ENCODE results near the gene ZNF582. TPM values are rescaled to one million over a fixed set of nuclear protein-coding genes. Genes with fewer than 3 reads are reported as not detected.

The ZNF582 gene
- 1 to 10 TPM; 2.9 to 5.4 (median 4.3) TPM for total RNA-seq

DNA sequence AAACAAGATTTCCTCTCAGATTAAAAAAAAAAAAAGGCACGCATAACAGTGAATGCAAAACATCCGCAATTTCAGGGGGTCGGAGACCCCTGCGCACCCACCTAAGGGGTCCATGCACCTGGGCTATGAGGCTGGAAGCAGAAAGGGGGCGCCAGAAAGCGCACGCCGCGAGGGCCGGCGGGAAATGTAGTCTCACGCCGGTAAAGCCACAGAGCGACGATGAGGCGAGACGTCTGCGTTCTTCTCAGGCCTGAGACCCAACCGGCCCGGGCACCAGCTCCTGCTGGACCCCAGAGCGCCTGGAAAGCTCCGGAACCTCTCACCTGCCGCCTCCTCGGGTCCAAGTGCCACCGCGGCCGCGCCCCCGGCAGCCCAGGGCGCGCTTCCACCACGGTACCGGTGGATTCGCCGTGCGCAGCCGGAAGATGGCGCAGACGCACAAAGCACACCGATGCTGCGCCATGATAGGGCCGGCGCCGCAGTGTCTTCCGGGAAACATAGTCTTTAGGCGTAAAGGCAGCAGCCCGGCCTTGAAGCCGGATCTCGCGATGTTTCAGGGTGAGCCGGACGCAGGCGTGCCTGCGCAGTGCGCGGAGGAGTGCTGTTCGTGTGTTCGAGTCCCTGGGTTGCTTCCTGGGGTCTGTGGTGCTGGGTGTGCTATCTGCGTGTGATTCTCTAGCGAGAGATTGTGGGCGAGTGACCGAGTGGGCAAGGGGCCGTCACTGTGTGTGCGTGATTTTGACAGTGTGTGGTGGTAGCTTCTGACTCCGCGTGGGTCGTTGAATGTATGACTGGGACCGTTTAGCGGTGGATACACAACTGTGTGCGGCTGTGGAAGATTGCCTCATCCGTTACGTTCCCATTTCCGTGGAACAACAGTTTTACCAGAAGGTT lies at the start of gene ZNF582:
Gene ZNF582, minus strand, starts transcription at position 416 of the 894 bp plus-strand sequence. CDS start 1,782 bp downstream, outside the sequence.
- peak; percentile 91 to 98 for DNase-seq (ENCODE audit: low spot score in 2 of 2)
- intact Hi-C loops (cut with DNase I; ENCODE audit: low total_unique reads) = no loop called here
- peak within 1 kb of the TSS; percentile 50 for H3K4me3 ChIP-seq (ENCODE audit: low read depth, poor library complexity, severe bottlenecking)
- 1 to 4% methylated on average over 58 to 60 of the region's 73 CpGs for WGBS, 2 donors
- TF ChIP-seq CTCF (IDR thresholded peaks at IDR 0.05) (peak in 1 of 3 donors; percentile 40), POLR2A (IDR thresholded peaks at IDR 0.05) (no peak)

GRCh38 chr19:56441206-56441792 lies 48.0 kb upstream of the ZNF582 start:
- intact Hi-C loops (cut with DNase I; ENCODE audit: low total_unique reads) = no loop called here
- TF ChIP-seq CTCF (IDR thresholded peaks at IDR 0.05) = no peak
- TF ChIP-seq POLR2A (IDR thresholded peaks at IDR 0.05) = no peak
- no peak overlapping the region for H3K4me3 ChIP-seq (ENCODE audit: low read depth, poor library complexity, severe bottlenecking)
- 94 to 95% methylated on average over 8 of the region's 8 CpGs for WGBS, 2 donors
- DNase-seq (ENCODE audit: low spot score in 2 of 2) = no peak

DNA sequence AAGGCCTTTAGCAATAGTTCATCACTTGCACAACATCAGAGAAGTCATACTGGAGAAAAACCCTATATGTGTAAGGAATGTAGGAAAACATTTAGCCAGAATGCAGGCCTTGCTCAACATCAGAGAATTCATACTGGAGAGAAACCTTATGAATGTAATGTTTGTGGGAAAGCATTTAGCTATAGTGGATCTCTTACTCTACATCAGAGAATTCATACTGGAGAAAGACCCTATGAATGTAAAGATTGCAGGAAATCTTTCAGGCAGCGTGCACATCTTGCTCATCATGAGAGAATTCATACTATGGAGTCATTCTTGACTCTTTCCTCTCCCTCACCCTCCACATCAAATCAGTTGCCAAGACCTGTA lies 30.6 kb upstream of the ZNF582 start:
- intact Hi-C loops (cut with DNase I; ENCODE audit: low total_unique reads) = no loop called here
- DNase-seq (ENCODE audit: low spot score in 2 of 2) = no peak
- 94 to 97% methylated on average over 1 of the region's 1 CpG for WGBS, 2 donors
- no peak overlapping the region for H3K4me3 ChIP-seq (ENCODE audit: low read depth, poor library complexity, severe bottlenecking)
- TF ChIP-seq POLR2A (IDR thresholded peaks at IDR 0.05) (no peak), CTCF (IDR thresholded peaks at IDR 0.05) (no peak)

DNA sequence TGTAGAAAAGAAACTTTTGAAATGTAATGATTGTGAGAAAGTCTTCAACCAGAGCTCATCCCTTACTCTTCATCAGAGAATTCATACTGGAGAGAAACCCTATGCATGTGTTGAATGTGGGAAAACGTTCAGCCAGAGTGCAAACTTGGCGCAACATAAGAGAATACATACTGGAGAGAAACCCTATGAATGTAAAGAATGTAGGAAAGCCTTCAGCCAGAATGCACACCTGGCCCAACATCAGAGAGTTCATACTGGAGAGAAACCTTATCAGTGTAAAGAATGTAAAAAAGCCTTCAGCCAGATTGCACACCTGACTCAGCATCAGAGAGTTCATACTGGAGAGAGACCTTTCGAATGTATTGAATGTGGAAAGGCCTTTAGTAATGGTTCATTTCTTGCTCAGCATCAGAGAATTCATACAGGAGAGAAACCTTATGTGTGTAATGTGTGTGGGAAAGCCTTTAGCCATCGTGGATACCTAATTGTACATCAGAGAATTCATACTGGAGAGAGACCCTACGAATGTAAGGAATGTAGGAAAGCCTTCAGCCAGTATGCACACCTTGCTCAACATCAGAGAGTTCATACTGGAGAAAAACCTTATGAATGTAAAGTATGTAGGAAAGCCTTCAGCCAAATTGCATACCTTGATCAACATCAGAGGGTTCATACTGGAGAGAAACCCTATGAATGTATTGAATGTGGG lies 30.1 kb upstream of the ZNF582 start:
- 93 to 96% methylated on average over 5 of the region's 5 CpGs for WGBS, 2 donors
- DNase-seq (ENCODE audit: low spot score in 2 of 2) = no peak
- TF ChIP-seq CTCF (IDR thresholded peaks at IDR 0.05) (no peak), POLR2A (IDR thresholded peaks at IDR 0.05) (no peak)
- intact Hi-C loops (cut with DNase I; ENCODE audit: low total_unique reads) = no loop called here
- no peak overlapping the region for H3K4me3 ChIP-seq (ENCODE audit: low read depth, poor library complexity, severe bottlenecking)

- intact Hi-C loops (cut with DNase I; ENCODE audit: low total_unique reads) = no loop called here
- 81 to 90% methylated on average over 4 of the region's 4 CpGs for WGBS, 2 donors
- TF ChIP-seq CTCF (IDR thresholded peaks at IDR 0.05) (no peak), POLR2A (IDR thresholded peaks at IDR 0.05) (no peak)
- no peak for DNase-seq (ENCODE audit: low spot score in 2 of 2)
- H3K4me3 ChIP-seq (ENCODE audit: low read depth, poor library complexity, severe bottlenecking) = no peak overlapping the region
These were observed 11.7 kb upstream of the ZNF582 start for GRCh38 chr19:56405062-56405461.
